Large intestine (tissue), 3 donors: ENCODE data around the gene DPEP2. TPM values are rescaled to one million over a fixed set of nuclear protein-coding genes. Genes with fewer than 3 reads are reported as not detected.

Source experiments
- DNase-seq, 2 donors: peaks; one replicate each; pipeline versions ENCODE4 v3.0.0 to v3.0.0-alpha.2; 2013
- H3K27ac ChIP-seq: one replicate; pipeline ENCODE4 v1.5.1; 2013; ENCODE audit warnings: low read length
- H3K27me3 ChIP-seq: 2 replicates; pipeline ENCODE4 v1.6.1; 2013; ENCODE audit warnings: low read length; ENCODE audit not compliant: control insufficient read depth, insufficient read depth
- H3K36me3 ChIP-seq: 2 replicates; pipeline ENCODE4 v1.6.1; 2013; ENCODE audit warnings: low read length; ENCODE audit not compliant: control insufficient read depth, insufficient read depth
- H3K4me1 ChIP-seq: one replicate; pipeline ENCODE4 v1.6.1; 2013; ENCODE audit warnings: low read length; ENCODE audit not compliant: control insufficient read depth, insufficient read depth
- H3K4me3 ChIP-seq: one replicate; pipeline ENCODE4 v1.5.1; 2013; ENCODE audit warnings: low read length
- H3K9me3 ChIP-seq: one replicate; pipeline ENCODE4 v1.6.1; 2013; ENCODE audit warnings: mild to moderate bottlenecking, low read depth, low read length, moderate library complexity; ENCODE audit not compliant: control insufficient read depth
- WGBS: methylation state at CpG from one replicate; pipeline ENCODE4 v1.1.5; 2013; ENCODE audit warnings: low lambda C conversion rate; ENCODE audit not compliant: insufficient coverage; 5-methylcytosine and 5-hydroxymethylcytosine counted together
- polyA plus RNA-seq: library from polyadenylated mRNA; unstranded; fragments of 120-200 nt; gene quantifications from one replicate; pipeline ENCODE4 v1.2.1, GENCODE V29; 2013

Gene DPEP2
- polyA plus RNA-seq, 1 donor = 1.6 TPM

DNA sequence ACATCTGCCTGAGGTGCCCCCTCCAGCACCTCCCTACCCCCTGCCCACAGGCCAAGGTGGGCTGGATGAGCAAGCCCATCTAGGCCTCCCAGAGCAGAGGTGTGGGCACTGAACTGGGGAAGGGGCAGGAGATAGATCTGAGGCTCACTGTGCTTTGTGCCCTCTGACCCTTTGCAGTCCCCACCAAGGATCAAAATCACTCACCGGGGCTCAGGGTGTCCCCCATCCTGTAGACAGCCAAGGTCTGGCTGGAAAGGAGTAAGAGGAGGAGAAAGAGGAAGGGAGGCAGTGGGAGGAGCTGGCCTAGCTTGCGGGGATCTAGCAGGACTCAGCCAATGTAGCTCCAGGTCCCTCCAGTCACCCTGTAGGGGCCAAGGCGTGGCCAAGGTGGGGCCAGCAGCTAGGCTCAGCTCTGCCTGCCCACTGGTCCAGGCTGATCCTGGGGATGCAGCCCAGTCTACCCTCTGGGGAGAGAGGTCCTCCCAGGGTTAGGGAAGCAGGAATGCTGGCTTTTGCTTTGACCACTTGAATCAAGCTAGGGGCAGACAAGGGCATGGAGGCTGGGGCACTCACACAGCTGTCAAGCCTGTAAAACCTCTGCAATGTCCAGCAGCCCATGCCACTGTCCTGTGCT lies 32.6 kb downstream of the DPEP2 start:
- no CpG with 5 or more reads among the region's 3 CpGs for WGBS
- no peak for DNase-seq
- peak overlapping the region; percentile 78 for H3K4me3 ChIP-seq
- no peak overlapping the region for H3K27ac ChIP-seq
- no peaks in the 10 kb centered on the region for H3K9me3 ChIP-seq
- H3K27me3 ChIP-seq = no peaks in the 10 kb centered on the region
- H3K4me1 ChIP-seq = peaks cover 9% of the 10 kb centered on the region
- peaks cover 13% of the 10 kb centered on the region for H3K36me3 ChIP-seq

DNA sequence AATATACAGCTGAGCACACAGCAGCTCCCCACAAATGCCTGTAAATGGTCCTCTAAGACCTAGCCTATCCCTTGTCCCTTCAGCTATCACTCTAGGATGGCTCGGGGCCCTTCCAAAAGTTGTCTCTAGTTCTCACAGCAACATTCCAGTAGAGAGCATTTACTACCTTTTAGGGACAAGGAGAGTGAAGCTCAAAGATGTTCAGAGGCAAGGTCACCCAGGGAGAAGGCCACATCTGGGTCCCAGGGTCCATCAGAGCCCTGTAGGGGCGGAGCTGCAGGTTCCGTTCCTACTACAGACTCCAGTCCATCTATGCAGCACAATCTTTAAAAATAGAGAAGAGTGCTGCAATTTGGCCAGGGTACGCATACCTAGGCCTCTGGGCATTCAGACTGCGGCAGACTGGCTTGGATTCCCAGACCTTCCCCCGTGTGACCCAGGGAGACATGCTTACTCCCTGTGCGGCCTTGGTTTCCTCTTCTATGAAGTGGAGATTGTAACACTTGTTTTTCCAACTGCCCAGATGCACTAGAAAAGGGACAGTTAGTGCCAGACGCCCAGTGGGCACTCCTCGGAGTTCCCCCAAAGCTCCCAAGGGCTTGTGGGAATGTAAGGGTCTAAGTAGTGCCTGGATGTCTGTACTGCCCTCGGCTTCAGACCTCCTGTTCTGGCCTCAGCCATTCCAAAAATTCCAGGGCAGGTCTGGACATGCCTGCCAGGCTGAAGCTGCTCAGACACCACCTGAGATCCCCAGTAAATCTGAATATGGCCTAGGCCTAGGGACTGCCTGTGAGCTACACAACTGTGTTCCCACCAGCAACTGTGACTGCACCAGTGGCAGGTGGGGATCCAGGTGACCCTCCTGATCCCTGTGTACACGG lies 33.4 kb downstream of the DPEP2 start:
- no peak overlapping the region for H3K4me3 ChIP-seq
- H3K27ac ChIP-seq = no peak overlapping the region
- DNase-seq = no peak
- no peaks in the 10 kb centered on the region for H3K9me3 ChIP-seq
- no peaks in the 10 kb centered on the region for H3K27me3 ChIP-seq
- no CpG with 5 or more reads among the region's 11 CpGs for WGBS
- H3K4me1 ChIP-seq = peaks cover 9% of the 10 kb centered on the region
- peaks cover 21% of the 10 kb centered on the region for H3K36me3 ChIP-seq

- peaks cover 9% of the 10 kb centered on the region for H3K4me1 ChIP-seq
- no peaks in the 10 kb centered on the region for H3K9me3 ChIP-seq
- WGBS = no CpG with 5 or more reads among the region's 6 CpGs
- H3K27me3 ChIP-seq = no peaks in the 10 kb centered on the region
- no peak for DNase-seq
- no peak overlapping the region for H3K27ac ChIP-seq
- H3K4me3 ChIP-seq = no peak overlapping the region
- H3K36me3 ChIP-seq = peaks cover 32% of the 10 kb centered on the region
Measured at GRCh38 chr16:67964477-67965131, 34.7 kb downstream of the DPEP2 start.

DNA sequence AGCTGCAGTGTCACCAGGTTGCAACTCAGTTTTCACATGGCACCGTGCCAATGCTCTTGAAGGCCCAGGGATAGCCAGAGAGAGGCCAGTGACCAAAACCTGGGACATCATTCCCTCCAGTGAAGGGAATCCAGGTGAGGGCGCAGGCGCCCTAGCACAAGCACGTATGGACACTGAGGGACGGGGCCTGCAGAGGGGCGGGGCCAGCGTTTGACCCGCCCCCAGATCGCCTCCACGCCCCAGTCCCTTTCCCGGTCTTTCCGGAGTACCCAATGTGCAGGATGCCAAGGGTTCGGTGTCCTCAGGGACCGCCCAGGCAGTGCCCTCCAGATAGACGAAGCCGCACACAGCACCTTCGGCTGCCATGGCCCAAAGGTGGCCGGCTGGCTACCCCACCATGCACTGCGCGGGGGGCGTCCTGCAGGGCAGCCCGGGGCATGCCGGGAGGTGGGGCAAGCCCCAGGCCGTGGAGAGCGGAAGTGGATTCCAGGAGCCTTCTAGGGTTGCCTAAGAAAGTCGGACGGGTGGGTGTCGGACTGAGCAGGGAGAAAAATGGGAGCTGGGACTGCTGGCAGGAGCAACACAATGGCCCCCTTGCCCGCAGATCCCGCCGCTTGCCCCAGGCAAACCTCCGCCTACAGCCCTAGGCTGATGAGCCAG lies 35.5 kb downstream of the DPEP2 start:
- no CpG with 5 or more reads among the region's 32 CpGs for WGBS
- Histone ChIP-seq H3K36me3 (peaks cover 40% of the 10 kb centered on the region), H3K4me3 (peak overlapping the region; percentile 37), H3K4me1 (peaks cover 9% of the 10 kb centered on the region), H3K9me3 (no peaks in the 10 kb centered on the region), H3K27ac (no peak overlapping the region), H3K27me3 (no peaks in the 10 kb centered on the region)
- DNase-seq = peak; percentile 41 to 75

DNA sequence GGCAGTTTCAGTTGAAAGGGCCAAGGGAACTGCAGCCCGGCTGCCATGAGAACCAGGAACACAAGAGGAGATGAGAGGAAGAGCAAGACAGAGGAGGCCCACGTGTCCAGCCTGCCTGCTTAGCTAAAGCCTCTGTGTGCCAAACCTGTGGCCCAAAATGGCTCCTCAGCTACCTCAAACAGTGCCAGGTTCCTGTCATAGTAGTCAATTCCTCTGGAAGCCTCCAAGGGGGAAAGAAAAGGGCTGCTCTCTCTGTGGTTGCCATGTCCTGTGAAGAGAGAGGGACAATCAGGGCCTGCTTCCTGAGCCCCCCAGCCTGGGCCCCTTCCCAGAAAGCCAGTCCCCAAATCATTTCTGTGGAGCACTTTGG lies 36.0 kb downstream of the DPEP2 start:
- WGBS = no CpG with 5 or more reads among the region's 2 CpGs
- Histone ChIP-seq H3K27me3 (no peaks in the 10 kb centered on the region), H3K4me1 (peaks cover 9% of the 10 kb centered on the region), H3K4me3 (peak overlapping the region; percentile 37), H3K27ac (no peak overlapping the region), H3K9me3 (no peaks in the 10 kb centered on the region), H3K36me3 (peaks cover 45% of the 10 kb centered on the region)
- no peak for DNase-seq

- Histone ChIP-seq H3K9me3 (no peaks in the 10 kb centered on the region), H3K27me3 (no peaks in the 10 kb centered on the region), H3K27ac (no peak overlapping the region), H3K36me3 (peaks cover 55% of the 10 kb centered on the region), H3K4me1 (peaks cover 9% of the 10 kb centered on the region), H3K4me3 (no peak overlapping the region)
- no CpG with 5 or more reads among the region's 8 CpGs for WGBS
- no peak for DNase-seq
Measured at GRCh38 chr16:67962135-67962534, 37.1 kb downstream of the DPEP2 start.

DNA sequence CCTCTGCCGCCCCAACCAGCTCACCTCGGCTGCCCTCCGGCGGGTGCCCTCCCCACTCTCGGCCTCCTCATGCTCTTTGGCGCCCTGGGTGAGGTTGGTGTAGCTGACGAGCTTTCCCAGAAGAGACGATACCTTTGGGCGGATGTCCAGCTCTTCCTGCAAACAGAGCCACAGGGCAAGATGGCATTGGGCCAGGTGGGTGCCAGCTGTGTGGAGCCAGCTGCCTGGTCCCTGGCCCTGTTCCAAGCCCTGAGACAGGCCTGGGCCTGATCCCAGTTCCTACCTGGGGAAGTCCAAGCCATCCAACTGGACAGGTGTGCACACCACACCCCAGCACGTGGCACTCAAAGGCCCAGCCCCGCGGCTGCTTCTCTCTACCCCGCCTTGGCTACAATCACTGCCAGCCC lies 37.7 kb downstream of the DPEP2 start:
- Histone ChIP-seq H3K27me3 (no peaks in the 10 kb centered on the region), H3K9me3 (no peaks in the 10 kb centered on the region), H3K4me1 (peaks cover 4% of the 10 kb centered on the region), H3K4me3 (no peak overlapping the region), H3K36me3 (peaks cover 55% of the 10 kb centered on the region), H3K27ac (no peak overlapping the region)
- no CpG with 5 or more reads among the region's 13 CpGs for WGBS
- DNase-seq = no peak

DNA sequence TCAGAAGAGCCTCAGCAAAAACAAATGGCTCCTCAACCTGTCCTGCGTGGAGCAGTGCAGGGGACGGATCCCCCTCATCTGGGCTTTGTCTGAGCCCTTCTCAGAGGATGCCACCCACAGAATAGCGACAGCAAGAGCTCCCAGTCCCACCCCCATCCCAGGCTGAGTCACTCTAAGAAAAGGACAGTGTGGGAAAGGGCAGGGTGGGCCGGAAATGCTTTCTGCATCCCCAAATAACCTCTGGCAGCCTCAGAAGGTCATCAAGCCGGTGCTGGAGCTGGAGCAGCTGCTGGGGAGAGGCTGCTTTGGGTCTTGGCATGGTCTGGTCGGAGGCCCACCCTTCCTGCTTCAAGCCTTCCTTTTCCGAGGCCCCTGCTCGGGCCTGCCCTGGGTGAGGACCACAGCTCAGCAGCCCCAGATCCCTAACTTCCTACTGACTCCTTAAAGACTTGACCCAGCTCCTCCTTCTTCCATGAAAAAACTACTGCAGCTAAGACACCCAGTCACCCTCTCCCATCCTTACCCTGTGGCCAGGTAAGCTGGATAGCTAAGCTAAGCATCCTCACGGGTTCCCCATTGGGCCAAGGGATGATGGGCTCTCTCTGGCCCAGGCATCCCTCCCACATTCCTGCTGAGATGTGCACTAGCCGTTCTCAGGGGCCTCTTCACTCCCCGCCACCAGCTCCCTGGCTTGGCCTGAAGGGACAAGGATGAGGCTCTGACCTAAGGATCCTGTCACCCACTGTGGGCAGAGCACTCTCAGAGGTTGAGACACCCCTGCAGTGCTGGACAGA lies 39.6 kb downstream of the DPEP2 start:
- Histone ChIP-seq H3K9me3 (no peaks in the 10 kb centered on the region), H3K4me1 (peaks cover 3% of the 10 kb centered on the region), H3K27me3 (no peaks in the 10 kb centered on the region), H3K36me3 (peaks cover 58% of the 10 kb centered on the region), H3K4me3 (no peak overlapping the region), H3K27ac (no peak overlapping the region)
- no peak for DNase-seq
- WGBS = no CpG with 5 or more reads among the region's 11 CpGs

DNA sequence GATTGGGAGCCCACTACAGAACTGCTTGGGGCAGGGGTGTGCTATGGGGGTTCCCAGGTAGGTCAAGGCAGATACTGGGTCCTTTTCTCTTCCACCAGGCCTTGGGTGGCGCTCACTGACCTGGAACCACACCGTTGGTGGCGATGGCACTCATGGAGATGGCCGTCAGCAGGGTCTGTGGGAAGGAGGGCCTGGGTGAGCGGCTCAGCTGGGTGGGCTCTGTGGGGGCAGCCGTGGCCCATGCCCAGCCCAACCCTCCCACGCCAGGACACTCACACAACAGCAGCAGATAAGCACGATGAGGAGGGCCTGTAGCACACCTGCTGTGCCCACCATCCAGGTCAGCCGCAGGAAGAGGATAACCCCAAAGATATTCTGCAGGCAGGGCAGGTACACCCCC lies 41.7 kb downstream of the DPEP2 start:
- H3K27ac ChIP-seq = no peak overlapping the region
- H3K4me1 ChIP-seq = no peaks in the 10 kb centered on the region
- DNase-seq = no peak
- no peaks in the 10 kb centered on the region for H3K9me3 ChIP-seq
- peaks cover 65% of the 10 kb centered on the region for H3K36me3 ChIP-seq
- H3K27me3 ChIP-seq = no peaks in the 10 kb centered on the region
- no peak overlapping the region for H3K4me3 ChIP-seq
- WGBS = no CpG with 5 or more reads among the region's 9 CpGs
